HG03139 (cell line): ENCODE results near the gene RUBCNL.

ENCODE experiments used
- ATAC-seq: cut with Tn5 transposase; IDR thresholded peaks from one replicate; pipeline ENCODE4 v1.9.1; 2021; ENCODE audit not compliant: unreplicated experiment

RUBCNL gene

DNA sequence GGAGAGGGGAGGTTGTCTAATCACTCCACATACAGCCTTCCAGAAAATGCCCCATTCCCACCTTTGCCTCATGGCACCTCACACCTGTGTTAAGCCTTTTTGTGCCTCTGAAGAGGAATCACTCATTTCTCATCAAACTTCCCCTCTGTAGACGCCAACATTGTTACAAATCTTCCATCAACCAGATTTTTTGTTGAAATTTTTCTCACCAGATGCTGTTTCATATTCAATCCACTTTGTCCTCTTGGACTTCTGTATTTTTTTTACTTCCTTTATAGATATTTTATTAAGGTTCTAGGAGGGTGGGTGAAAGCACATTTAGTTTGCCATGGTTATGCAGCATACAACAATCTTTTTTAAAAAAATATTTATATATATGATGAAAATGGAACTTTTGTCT is 74.0 kb downstream of the RUBCNL start:
- no peak for ATAC-seq

DNA sequence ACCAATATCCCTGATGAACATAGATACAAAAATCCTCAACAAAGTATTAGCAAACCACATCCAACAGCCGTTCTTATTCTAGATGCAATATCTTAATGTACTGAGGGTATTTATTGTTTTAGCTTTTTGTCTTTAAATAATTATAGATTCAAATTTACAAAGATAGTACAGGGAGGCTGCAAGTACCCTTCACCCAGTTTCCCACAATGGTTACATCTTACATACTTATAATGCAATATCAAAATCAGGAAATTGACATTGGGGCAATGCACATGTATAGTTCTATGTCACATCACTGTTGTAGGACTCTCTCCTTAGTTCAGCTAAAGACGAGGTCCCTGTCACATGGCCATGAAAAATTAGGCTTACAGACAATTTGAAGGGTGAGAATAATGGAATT is 75.8 kb downstream of the RUBCNL start:
- ATAC-seq, result no peak

DNA sequence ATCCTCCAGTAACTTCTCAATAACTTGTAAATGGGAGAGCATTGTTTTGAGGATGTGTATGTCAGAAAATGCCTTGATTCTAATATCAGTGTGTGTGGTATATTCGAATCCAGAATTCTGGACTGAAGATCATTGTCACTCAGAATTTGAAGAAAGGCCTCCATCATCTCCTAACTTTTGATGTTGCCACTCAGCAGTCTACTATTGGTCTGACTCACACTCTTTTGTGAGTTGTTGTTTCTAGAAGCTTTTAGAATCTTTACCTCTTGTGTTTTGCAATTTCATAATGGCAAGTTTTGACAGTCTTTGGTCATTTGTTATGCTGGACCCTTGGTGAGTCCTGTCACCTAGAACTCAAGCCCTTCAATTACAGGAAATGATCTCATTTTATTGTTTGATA is 77.0 kb downstream of the RUBCNL start:
- ATAC-seq, result no peak

DNA sequence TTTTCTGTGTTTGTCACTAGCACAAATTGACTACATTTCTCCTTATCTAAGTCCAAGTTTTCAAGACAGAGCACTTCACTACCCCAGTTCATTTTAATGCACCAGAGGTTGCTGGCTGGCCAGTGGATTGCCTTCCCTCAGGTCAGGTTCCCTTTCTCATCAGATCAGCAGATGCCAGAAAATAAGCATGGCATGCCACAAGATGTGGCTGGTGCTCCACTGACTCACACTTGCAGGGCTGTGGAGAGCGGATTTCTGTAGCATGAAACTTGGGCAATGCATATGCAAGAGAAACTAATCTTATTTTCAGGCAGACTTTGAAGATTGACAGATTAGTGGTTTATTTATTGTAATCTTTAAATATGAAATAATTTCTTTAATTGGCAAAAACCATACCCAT is 79.5 kb downstream of the RUBCNL start:
- ATAC-seq, result no peak

DNA sequence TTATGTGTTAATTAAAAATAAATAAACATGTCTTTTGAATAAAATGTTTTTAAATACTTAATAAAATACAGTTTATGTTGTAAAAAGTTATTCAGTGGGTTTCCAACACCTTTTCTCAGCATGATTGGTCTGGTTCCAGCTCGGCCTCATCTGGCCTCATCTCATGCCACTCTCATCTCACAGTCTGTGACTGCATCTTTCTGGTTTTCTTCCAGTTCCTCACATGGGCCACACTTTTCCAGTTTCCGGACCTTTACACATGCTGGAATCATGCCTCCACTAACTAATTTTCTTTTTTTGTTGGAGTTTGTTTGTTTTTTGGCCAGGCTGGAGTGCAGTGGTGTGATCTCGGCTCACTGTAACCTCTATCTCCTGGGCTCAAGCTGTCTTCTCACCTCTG is 82.5 kb downstream of the RUBCNL start:
- no peak for ATAC-seq

DNA sequence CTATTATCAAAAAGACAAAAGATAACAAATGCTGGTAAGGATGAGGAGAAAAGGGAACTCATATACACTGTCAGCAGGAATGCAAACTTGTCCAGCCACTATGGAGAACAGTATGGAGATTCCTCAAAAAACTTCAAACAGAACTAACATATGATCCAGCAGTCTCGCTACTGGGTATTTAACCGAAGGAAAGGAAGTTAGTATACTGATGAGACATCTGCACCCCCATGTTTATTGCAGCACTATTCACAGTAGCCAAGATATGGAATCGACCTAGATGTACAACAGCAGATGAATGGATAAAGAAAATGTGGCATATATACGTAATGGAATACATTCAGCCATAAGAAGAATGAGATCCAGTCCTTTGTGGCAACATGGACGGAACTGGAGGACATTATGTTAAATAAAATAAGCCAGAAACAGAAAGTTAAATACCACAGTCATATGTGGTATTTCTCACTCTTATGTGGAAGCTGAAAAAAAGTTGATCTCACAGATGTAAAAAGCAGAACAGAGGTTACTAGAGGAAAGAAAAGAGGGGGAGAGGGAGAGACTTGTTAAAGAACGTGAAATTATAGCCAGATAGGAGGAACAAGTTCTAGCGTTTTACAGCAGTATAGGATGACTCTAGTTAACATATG is 83.2 kb downstream of the RUBCNL start:
- ATAC-seq, result no peak

DNA sequence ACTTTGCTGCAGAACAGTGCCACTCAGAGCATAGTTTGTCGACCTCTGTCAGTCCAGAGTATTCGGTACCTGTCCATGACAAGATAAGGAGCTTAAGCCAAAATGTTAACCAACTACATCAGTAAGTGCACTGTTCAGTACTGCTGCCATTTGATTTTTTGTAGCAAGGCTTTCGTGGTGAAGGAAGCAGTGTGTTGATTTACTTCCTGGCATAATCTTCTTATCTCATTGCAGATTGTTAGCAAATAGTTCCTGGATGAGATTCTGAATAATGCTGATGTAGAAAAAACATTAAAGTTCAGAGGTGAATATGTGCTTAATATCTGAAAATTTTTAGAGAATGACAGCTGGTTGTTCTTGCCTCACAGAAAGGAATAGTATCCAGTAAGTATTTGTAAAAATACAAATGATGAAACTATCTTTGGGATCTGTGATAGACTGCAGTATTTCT is 89.7 kb downstream of the RUBCNL start:
- no peak for ATAC-seq

DNA sequence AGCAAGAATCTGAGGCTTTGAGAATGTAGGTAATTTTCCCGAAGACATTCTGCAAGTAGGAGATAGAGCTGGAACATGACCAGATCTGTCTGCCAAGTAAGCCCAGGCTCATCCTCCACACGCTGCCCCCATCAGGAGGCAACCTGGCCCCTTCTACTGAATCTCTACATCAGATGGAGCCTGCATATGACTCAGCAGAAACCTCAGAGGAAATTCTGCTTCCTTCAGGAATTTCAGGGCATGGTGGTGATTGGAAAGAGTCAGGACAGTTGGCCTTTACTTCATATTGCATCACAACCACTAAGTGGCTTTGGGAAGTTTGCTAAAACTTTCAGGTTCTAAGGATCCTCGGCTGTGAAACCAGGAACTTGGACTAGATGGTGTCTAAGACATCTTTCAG is 90.1 kb downstream of the RUBCNL start:
- no peak for ATAC-seq

DNA sequence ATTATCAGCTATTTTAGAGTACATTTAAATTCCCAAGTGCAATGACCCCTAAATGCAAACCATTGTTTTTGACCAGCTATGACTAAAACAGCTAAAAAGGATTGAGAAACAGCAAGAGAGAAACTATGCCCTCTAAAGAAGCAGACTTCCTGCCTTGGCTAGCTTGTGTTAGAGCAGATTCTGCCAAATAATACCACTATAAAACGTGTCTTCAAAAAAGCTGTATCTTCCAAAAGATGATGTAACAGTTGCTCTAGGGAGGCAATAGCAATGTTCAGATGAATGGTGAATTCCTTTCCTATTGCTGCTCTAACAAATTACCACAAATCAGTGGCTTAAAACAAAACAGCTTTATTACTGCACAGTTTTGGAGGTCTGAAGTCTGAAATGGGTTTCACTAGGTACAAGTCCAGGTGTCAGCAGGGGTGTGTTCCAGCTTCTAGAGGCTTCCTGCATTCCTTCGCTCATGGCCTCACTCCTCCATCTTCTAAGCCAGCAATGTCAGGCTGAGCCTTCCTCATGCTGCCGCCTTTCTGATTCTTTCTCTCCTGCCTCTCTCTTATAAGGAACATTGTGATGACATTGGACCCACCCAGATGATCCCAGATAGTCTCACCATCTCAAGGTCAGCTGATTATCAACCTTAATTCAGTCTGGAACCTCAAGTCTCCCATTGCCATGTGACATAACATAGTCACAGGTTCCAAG is 90.8 kb downstream of the RUBCNL start:
- ATAC-seq, result no peak

DNA sequence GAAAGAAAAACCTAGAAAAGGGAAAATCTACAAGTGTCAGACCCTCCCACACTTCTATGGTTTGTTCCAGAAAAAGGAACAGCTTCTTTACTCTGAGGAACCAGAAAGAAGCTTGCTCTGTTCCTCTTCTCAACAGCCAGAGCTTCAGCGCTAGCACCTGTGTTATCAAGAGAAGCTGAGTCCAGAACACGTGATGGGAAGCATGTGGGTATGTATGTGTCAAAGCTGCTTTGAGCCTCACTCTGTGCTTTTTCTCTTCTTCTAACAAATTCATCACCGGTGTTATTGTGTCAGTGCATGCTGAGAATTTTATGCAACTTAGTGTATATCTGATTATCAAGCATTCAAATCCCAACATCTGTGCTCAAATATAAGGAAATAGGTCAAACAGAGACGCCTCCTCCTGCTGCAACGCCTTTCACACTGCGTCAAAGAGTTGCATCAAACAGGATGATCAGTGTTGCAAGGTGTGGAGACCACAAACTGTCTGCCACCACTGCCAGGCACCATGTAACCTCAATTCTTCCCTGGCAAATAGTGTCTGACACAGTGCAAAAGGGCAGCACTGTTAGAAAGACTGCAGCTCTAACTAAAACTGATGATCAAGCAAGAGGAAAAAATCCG is 91.4 kb downstream of the RUBCNL start:
- ATAC-seq, result peak; percentile 71

DNA sequence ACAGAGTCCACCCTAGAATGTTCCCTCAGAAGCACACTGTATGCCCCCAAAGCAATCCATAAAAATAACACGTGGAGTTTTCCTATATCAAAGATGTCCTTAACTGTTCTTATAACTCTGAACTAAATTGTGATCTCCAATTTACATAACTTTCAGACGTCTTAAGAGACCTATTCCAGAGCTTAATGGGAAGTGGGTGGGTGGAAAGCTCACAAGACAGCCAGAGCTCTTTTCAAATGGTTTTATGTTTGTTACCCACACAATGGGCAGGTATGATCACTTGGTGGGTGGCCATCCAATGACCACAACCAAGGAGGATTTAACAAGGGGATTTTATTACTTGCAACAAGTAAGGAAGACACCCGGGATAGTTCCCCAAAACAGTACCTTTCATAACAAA is 93.6 kb downstream of the RUBCNL start:
- ATAC-seq, result no peak
